Inferior parietal cortex (tissue), 1 donor: Measurements from ENCODE around the gene VSIG8.
"Not testable (repeated sequence)": the region's sequence is repeated elsewhere in the genome, so short reads cannot be mapped to it uniquely, and the experiment has no call there.

Source experiments
- DNase-seq: peaks from one replicate; pipeline ENCODE4 v3.0.0-alpha.2; 2016; ENCODE audit errors: extremely low spot score

Gene VSIG8

DNA sequence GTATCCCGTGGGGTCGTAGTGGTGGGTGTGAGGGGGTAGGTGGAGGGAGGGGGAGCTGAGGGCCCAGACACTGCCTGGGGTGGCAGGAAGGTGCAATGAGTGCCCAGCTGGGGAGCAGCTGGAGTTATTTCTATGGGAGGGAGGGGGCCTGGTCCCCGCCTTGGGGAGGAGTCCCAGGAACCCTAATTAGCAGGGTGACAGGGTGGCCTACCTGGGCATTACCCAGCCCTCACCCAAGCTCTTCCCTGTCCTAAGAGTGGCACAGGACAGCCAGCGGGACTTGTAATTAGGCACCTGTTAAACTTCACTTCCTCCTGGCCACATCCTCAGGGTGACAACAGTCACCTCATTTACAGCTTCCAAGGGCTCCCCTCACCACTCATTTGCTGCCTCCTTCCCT is at the start of gene VSIG8:
Gene VSIG8 (minus strand): TSS at position 101 of the 400 bp plus-strand sequence. CDS start 136 bp downstream, outside the sequence.
- no peak for DNase-seq

GRCh38 chr1:159911326-159912070 is 49.0 kb upstream of the VSIG8 start:
- DNase-seq: no peak

- no peak for DNase-seq
Observed at GRCh38 chr1:159908031-159908940, 45.8 kb upstream of the VSIG8 start.

GRCh38 chr1:159906960-159907359 is 44.5 kb upstream of the VSIG8 start:
- no peak for DNase-seq

GRCh38 chr1:159904036-159904435 is 41.6 kb upstream of the VSIG8 start:
- DNase-seq: not testable (repeated sequence)

GRCh38 chr1:159902541-159902940 is 40.1 kb upstream of the VSIG8 start:
- DNase-seq: no peak

GRCh38 chr1:159900755-159901360 is 38.4 kb upstream of the VSIG8 start:
- no peak for DNase-seq

GRCh38 chr1:159900086-159900680 is 37.7 kb upstream of the VSIG8 start, which contains the start of gene CFAP45:
Gene CFAP45, minus strand, starts transcription at chr1:159900165. Its CDS starts 67 bp downstream, at chr1:159900098.
- DNase-seq: no peak

GRCh38 chr1:159899634-159900033 is 37.2 kb upstream of the VSIG8 start:
- DNase-seq: not testable (repeated sequence)

DNA sequence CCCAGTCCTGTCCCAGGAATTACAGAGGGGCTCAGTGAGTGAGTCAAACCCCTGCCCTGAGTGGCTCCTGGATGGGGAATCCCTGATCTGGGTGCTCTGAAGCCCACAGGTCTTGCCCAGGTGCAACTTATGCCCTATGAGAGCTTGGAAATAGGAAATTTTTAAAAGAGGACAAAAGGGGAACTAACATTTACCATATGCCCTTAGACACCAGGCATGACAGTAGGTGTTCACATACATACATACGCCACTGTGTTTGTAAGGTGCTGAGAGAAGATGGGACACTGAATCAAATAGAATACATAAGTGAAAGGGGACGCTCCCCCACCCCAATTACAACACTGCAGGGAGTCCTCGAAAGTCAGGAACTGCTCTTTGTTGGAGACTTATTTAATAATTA is 36.1 kb upstream of the VSIG8 start:
- DNase-seq: no peak

- no peak for DNase-seq
Observed at GRCh38 chr1:159897962-159898361, 35.5 kb upstream of the VSIG8 start.

DNA sequence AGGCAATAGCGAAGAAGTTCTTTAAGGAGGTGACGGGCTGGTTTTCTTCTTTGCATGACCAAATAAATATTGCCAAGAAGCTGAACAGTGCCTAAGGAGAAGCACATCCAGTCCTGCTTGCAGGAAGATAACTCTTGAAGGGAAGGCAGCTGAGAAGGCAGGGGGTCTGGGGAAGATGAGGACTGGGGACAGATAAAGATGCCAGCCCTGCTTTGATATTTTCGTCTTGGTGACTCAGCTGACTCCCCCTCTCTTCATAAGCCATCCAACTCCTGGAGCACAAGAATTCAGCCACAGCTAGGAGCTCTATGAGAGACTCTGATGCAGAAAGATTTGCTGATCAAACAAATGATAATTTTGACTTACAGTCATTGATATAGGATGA is 34.1 kb upstream of the VSIG8 start:
- no peak for DNase-seq

DNA sequence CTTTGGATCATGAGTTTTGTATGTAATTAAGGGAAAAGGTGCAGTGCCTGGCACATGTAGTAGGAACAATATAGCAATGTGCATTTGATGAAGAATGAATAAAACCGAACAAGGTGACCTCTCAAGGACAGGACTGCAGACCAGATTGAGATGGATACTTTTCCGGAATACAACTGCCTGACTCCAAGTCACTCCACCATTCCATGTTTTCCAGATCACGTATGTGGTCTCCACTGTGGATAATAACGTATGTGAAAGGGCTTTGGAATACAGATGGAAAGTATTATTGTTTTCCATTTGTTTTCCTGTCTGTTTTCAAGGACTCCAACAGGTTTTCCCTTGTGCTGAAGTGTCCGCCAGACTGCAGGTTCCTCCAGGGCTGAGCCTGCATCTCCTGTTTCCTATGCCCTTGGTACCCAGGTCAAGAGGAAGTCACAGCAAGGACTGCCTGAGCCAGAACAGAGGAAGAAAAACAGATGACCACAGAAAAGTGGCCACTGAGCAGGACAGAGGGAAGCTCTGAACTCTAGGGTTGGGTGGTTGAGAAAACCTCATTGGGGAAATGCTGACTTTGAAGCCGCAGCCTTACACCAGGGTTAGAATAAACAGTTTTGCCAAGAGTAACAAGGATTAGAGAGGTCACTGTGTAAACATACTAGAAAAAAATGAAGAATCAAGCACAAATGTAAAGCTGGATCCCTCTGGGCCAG is 33.5 kb upstream of the VSIG8 start:
- no peak for DNase-seq

- DNase-seq: no peak
Observed at GRCh38 chr1:159895286-159895685, 32.8 kb upstream of the VSIG8 start.

DNA sequence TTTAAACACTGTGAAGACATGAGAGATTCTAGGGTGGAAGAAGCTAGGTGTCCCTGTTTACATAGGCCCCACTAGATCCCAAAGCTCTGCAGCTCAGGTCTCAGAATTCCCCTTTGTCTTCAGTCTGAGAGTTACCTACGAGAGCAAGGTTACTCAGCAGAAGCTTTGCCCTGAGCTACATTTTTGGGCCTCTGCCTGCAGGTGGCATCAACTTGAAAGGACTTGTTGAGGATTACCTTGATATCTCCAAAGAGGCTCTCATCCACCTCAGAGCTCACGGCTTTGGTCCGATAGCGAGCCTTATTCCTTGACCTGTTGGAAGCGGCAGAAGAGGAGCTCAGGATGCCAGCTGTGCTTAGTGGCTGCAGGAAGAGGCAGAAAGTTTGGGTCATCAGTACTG is 30.5 kb upstream of the VSIG8 start:
- DNase-seq: no peak

GRCh38 chr1:159891275-159892157 is 29.1 kb upstream of the VSIG8 start:
- DNase-seq: peak; percentile 88

DNA sequence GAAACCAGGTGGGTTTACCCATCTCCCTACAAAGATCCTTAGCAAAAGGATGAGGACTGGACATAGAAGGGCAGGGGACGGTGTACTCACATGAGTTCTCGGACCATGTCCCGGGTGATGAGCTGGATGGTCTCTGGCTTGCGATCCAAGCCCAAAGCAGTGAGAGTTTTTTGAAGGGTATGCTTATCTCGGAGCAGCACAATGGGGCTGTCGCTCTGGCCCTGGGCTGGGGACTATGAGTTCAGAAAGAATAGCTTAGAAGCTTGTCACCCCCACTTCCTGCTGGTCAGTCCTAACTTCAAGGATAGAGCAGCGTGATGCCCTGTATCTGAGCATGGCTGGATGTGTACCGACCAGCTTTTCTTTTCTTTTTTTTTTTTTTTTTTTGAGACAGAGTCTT is 27.9 kb upstream of the VSIG8 start:
- no peak for DNase-seq

DNA sequence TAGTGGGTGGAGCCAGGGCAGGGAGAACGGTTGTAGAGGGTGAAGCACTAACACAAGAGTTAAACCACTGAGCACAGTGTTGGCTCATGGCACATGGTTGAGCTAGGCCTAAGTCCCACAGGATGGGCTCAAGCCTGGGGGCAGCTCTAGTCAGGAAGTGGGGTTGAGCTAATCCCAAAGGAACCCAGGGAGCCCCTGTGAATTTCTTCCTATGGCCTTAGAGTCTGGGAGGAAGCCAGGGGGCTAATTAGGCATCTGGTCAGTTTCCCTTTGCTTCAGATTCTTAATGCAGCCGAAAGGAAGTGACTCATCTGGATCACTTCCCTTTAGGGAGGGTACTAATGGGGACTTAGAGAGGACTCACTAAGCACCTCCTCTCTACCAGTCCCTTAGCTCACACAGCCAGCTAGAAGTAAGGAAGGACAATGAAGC is 27.4 kb upstream of the VSIG8 start:
- DNase-seq: no peak

DNA sequence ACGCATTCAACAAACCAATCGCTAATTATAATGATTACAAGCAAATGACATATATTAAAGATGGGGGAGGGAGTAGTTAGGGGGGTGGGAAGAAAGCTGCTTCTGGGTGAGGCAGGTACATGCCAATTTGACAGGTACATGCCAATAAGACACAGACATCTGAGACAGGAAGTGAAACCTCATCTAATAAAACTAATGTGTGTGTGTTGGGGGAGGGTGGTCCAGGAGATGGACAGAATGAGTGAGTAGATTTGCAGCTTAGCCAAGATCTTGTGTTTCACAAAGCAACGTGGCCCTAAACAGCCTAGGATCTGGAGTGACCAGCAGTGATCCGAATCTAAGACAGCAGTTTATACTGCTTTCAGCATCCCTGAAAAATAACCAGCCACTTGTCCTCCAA is 26.7 kb upstream of the VSIG8 start:
- no peak for DNase-seq

GRCh38 chr1:159884296-159884695 is 21.8 kb upstream of the VSIG8 start:
- no peak for DNase-seq
